Measurements from ENCODE around the gene EHMT1.

DNA sequence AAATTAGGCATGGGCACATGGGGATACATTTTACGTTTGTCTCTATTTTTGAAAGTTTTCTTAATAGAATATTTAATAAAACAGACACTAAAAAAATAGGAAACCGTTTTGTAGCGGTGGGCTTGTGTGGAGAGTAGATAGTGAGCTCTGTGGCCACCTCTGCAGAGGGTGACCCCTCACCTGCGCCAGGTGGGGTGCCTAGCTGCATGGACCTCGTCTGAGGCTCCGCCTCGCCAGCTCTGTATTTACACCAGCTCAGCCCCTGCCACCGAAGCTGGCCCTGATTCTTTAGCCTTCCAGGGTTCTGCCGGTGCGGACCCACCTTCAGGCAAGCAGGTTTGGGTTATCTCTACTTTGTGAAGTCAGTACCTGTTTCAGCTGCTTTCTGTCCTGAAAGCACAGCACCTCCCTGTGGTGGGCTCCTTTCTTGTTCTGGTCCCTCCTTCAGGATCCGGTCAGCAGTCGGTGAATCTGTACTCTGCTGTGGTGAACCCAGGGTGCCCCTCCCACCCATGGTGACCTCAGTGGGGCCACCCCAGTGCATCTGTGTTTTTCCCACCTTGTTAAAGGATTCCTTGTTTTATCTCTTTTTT is 153.6 kb downstream of the EHMT1 start:
- no peak for TF ChIP-seq TAF1 (IDR thresholded peaks at IDR 0.05; ENCODE audit: borderline replicate concordance, insufficient read depth, low read length)
- no peak for TF ChIP-seq FOXP2 (optimal IDR thresholded peaks at IDR 0.05; ENCODE audit: borderline replicate concordance, extremely low read depth, extremely low read length, insufficient read depth)
- TF ChIP-seq REST (IDR thresholded peaks at IDR 0.05; ENCODE audit: insufficient read depth in 1 of 2, low read depth in 2 of 2, low read length in 2 of 2) = no peak
